ENCODE measurements around the gene FERMT3.

DNA sequence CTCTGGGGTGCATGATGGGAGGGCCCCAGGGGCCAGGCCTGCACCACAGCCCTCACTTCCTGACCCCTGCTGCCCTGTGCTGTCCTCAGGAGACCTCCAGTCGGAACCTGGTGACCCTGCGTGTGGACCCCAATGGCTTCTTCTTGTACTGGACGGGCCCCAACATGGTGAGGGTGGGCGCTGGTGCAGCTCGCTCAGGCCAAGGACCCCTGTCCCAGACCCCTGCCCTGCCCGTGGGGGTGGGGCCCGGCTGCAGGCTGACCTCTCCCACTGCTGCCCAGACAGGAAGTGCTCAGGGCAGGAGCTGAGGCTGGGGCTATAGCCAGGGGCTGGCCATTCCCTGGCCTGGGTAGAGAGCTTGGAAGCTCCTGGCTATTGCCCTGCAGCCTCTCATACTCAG, 47.8 kb downstream of the FERMT3 start:
- TF ChIP-seq, protein P1, sequence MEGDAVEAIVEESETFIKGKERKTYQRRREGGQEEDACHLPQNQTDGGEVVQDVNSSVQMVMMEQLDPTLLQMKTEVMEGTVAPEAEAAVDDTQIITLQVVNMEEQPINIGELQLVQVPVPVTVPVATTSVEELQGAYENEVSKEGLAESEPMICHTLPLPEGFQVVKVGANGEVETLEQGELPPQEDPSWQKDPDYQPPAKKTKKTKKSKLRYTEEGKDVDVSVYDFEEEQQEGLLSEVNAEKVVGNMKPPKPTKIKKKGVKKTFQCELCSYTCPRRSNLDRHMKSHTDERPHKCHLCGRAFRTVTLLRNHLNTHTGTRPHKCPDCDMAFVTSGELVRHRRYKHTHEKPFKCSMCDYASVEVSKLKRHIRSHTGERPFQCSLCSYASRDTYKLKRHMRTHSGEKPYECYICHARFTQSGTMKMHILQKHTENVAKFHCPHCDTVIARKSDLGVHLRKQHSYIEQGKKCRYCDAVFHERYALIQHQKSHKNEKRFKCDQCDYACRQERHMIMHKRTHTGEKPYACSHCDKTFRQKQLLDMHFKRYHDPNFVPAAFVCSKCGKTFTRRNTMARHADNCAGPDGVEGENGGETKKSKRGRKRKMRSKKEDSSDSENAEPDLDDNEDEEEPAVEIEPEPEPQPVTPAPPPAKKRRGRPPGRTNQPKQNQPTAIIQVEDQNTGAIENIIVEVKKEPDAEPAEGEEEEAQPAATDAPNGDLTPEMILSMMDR (IDR thresholded peaks at IDR 0.05; ENCODE audit: low read length): no peak
- no peak for TF ChIP-seq EZH2 (optimal IDR thresholded peaks at IDR 0.05; ENCODE audit: low read depth, low read length)

Data from MM.1S (cell line).